Jurkat, Clone E6-1 (cell line): ENCODE measurements around the gene SNCAIP.

Experiments used
- DNase-seq: peaks from one replicate; pipeline ENCODE4 v3.0.0-alpha.2; 2011; ENCODE audit warnings: low read depth, low spot score
- H3K4me3 ChIP-seq: 2 replicates; pipeline ENCODE4 v1.5.1; 2011; ENCODE audit warnings: mild to moderate bottlenecking, low read length, control low read depth, moderate library complexity

The SNCAIP gene

GRCh38 chr5:122384739-122385235 lies 72.8 kb downstream of the SNCAIP start:
- DNase-seq = no peak
- H3K4me3 ChIP-seq = no peak overlapping the region

- DNase-seq = no peak
- no peak overlapping the region for H3K4me3 ChIP-seq
These were observed 73.2 kb downstream of the SNCAIP start for GRCh38 chr5:122385286-122385685.

GRCh38 chr5:122385808-122386207 lies 73.8 kb downstream of the SNCAIP start:
- H3K4me3 ChIP-seq = no peak overlapping the region
- no peak for DNase-seq

- no peak overlapping the region for H3K4me3 ChIP-seq
- DNase-seq = no peak
These were observed 78.1 kb downstream of the SNCAIP start for GRCh38 chr5:122390154-122390553.

- DNase-seq = no peak
- no peak overlapping the region for H3K4me3 ChIP-seq
These were observed 78.7 kb downstream of the SNCAIP start for GRCh38 chr5:122390694-122391093.

GRCh38 chr5:122391621-122392020 lies 79.6 kb downstream of the SNCAIP start:
- DNase-seq = no peak
- H3K4me3 ChIP-seq = no peak overlapping the region

GRCh38 chr5:122392224-122392623 lies 80.2 kb downstream of the SNCAIP start:
- no peak overlapping the region for H3K4me3 ChIP-seq
- no peak for DNase-seq

- DNase-seq = no peak
- H3K4me3 ChIP-seq = no peak overlapping the region
These were observed 80.8 kb downstream of the SNCAIP start for GRCh38 chr5:122392824-122393223.

- DNase-seq = no peak
- H3K4me3 ChIP-seq = no peak overlapping the region
These were observed 82.4 kb downstream of the SNCAIP start for GRCh38 chr5:122394284-122394930.

- no peak for DNase-seq
- H3K4me3 ChIP-seq = no peak overlapping the region
These were observed 86.0 kb downstream of the SNCAIP start for GRCh38 chr5:122398016-122398415.

- DNase-seq = no peak
- no peak overlapping the region for H3K4me3 ChIP-seq
These were observed 88.3 kb downstream of the SNCAIP start for GRCh38 chr5:122400341-122400740.

GRCh38 chr5:122400938-122401337 lies 88.9 kb downstream of the SNCAIP start:
- no peak for DNase-seq
- H3K4me3 ChIP-seq = no peak overlapping the region

- H3K4me3 ChIP-seq = no peak overlapping the region
- no peak for DNase-seq
These were observed 90.1 kb downstream of the SNCAIP start for GRCh38 chr5:122401976-122402725.

GRCh38 chr5:122402955-122403685 lies 91.1 kb downstream of the SNCAIP start:
- no peak for DNase-seq
- H3K4me3 ChIP-seq = no peak overlapping the region

- DNase-seq = no peak
- H3K4me3 ChIP-seq = no peak overlapping the region
These were observed 92.0 kb downstream of the SNCAIP start for GRCh38 chr5:122404018-122404417.

- no peak overlapping the region for H3K4me3 ChIP-seq
- no peak for DNase-seq
These were observed 92.8 kb downstream of the SNCAIP start for GRCh38 chr5:122404653-122405362.

GRCh38 chr5:122405751-122406150 lies 93.7 kb downstream of the SNCAIP start:
- no peak for DNase-seq
- H3K4me3 ChIP-seq = no peak overlapping the region

GRCh38 chr5:122406181-122406580 lies 94.1 kb downstream of the SNCAIP start:
- H3K4me3 ChIP-seq = no peak overlapping the region
- no peak for DNase-seq

GRCh38 chr5:122408592-122409224 lies 96.7 kb downstream of the SNCAIP start:
- no peak for DNase-seq
- no peak overlapping the region for H3K4me3 ChIP-seq
